ENCODE measurements around the gene TMEM108. TPM values are rescaled to one million over a fixed set of nuclear protein-coding genes. Genes with fewer than 3 reads are reported as not detected.

Gene TMEM108
- polyA plus RNA-seq, 1 of the 3 experiments (the other 2 are of a cell fraction): 8.6 TPM

DNA sequence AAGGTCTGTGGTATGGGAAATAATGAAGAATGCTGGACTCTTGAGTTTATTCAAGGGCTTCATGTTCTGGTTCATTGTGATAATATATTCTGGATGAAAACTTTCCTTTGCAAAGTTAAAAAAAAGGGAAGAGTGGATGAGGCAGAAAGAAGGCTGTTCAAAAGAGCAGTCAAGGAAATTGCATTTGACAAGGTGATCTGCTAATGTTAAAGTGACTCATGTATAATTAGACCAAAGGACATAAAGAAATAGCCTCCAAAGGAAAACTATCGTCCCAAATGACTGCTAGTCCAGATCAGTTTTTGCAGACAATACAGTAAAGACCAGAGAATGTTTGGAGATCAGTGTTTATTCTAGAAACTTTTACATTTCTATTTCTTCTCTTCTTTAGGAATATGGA is 9.8 kb downstream of the TMEM108 start:
- H3K36me3 ChIP-seq (replicated peaks in 1 of 2; ENCODE audit: control insufficient read depth in 1 of 2, insufficient read depth in 2 of 2, low read length in 1 of 2): peaks cover 0 to 11% of the 10 kb centered on the region in 2 experiments
- H3K27ac ChIP-seq (ENCODE audit: low read depth in 2 of 2, low read length in 1 of 2): peak overlapping the region; percentile 40 to 79; a peak in 3 of 4 replicates
- ChIA-PET CTCF (interaction anchor here (0.9 to 3.0 kb wide), 2 partner anchors 35 to 329 kb away, joined by 3 to 7 read pairs; no protein-coding TSS in a partner anchor), POLR2A (no interaction called here)
- no peaks in the 10 kb centered on the region for H3K9me3 ChIP-seq
- peaks cover 14 to 23% of the 10 kb centered on the region in 2 experiments; a peak in 3 of 4 replicates for H3K4me1 ChIP-seq (ENCODE audit: control insufficient read depth in 1 of 2, insufficient read depth in 2 of 2, low read depth in 1 of 2, low read length in 1 of 2)
- whole genome bisulfite sequencing (ENCODE audit: low lambda C conversion rate): 8% methylated on average over 1 of the region's 1 CpG
- no peaks in the 10 kb centered on the region for H4K20me1 ChIP-seq (ENCODE audit: insufficient read depth)
- TF ChIP-seq, protein P1, sequence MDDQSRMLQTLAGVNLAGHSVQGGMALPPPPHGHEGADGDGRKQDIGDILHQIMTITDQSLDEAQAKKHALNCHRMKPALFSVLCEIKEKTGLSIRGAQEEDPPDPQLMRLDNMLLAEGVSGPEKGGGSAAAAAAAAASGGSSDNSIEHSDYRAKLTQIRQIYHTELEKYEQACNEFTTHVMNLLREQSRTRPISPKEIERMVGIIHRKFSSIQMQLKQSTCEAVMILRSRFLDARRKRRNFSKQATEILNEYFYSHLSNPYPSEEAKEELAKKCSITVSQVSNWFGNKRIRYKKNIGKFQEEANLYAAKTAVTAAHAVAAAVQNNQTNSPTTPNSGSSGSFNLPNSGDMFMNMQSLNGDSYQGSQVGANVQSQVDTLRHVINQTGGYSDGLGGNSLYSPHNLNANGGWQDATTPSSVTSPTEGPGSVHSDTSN (IDR thresholded peaks at IDR 0.05): peak; percentile 84
- TF ChIP-seq MEF2A (IDR thresholded peaks at IDR 0.05; ENCODE audit: borderline replicate concordance, low read depth) (no peak), EZH2phosphoT487 (IDR thresholded peaks at IDR 0.05; ENCODE audit: borderline replicate concordance, low read depth) (no peak), GABPA (IDR thresholded peaks at IDR 0.05; ENCODE audit: low read depth) (no peak), FOSL2 (IDR thresholded peaks at IDR 0.05; ENCODE audit: borderline replicate concordance, low read depth) (peak; percentile 28; the same call in 1 of the 2 replicates), RCOR1 (IDR thresholded peaks at IDR 0.05; ENCODE audit: low read length) (no peak), TCF12 (IDR thresholded peaks at IDR 0.05) (peak; percentile 55), EP300 (IDR thresholded peaks at IDR 0.05; ENCODE audit: borderline replicate concordance in 1 of 2, low read depth in 1 of 2, low read length in 1 of 2) (peak in 1 of 2 experiments; percentile 23; a peak in 1 of 4 replicates), GATA2 (CRISPR knock-in tag; IDR thresholded peaks at IDR 0.05) (no peak), CHD2 (IDR thresholded peaks at IDR 0.05; ENCODE audit: low read length, partially characterized antibody) (no peak), YY1 (IDR thresholded peaks at IDR 0.05; ENCODE audit: low read depth) (no peak), SMC3 (IDR thresholded peaks at IDR 0.05; ENCODE audit: low read depth, low read length) (no peak), JUND (IDR thresholded peaks at IDR 0.05) (peak; percentile 40; the same call in 1 of the 2 replicates), TAF1 (IDR thresholded peaks at IDR 0.05; ENCODE audit: borderline replicate concordance, low read depth, low read length) (no peak), FOXM1 (IDR thresholded peaks at IDR 0.05; ENCODE audit: low read depth) (no peak)
- TF ChIP-seq, protein P2, sequence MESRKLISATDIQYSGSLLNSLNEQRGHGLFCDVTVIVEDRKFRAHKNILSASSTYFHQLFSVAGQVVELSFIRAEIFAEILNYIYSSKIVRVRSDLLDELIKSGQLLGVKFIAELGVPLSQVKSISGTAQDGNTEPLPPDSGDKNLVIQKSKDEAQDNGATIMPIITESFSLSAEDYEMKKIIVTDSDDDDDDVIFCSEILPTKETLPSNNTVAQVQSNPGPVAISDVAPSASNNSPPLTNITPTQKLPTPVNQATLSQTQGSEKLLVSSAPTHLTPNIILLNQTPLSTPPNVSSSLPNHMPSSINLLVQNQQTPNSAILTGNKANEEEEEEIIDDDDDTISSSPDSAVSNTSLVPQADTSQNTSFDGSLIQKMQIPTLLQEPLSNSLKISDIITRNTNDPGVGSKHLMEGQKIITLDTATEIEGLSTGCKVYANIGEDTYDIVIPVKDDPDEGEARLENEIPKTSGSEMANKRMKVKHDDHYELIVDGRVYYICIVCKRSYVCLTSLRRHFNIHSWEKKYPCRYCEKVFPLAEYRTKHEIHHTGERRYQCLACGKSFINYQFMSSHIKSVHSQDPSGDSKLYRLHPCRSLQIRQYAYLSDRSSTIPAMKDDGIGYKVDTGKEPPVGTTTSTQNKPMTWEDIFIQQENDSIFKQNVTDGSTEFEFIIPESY (IDR thresholded peaks at IDR 0.05; ENCODE audit: borderline replicate concordance, low read depth): no peak
- TF ChIP-seq, protein P3, sequence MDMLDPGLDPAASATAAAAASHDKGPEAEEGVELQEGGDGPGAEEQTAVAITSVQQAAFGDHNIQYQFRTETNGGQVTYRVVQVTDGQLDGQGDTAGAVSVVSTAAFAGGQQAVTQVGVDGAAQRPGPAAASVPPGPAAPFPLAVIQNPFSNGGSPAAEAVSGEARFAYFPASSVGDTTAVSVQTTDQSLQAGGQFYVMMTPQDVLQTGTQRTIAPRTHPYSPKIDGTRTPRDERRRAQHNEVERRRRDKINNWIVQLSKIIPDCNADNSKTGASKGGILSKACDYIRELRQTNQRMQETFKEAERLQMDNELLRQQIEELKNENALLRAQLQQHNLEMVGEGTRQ (IDR thresholded peaks at IDR 0.05; ENCODE audit: borderline replicate concordance, low read depth, low read length): no peak
- TF ChIP-seq, protein P4, sequence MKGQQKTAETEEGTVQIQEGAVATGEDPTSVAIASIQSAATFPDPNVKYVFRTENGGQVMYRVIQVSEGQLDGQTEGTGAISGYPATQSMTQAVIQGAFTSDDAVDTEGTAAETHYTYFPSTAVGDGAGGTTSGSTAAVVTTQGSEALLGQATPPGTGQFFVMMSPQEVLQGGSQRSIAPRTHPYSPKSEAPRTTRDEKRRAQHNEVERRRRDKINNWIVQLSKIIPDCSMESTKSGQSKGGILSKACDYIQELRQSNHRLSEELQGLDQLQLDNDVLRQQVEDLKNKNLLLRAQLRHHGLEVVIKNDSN (IDR thresholded peaks at IDR 0.05; ENCODE audit: borderline replicate concordance, low read depth): no peak
- TF ChIP-seq, protein P5, sequence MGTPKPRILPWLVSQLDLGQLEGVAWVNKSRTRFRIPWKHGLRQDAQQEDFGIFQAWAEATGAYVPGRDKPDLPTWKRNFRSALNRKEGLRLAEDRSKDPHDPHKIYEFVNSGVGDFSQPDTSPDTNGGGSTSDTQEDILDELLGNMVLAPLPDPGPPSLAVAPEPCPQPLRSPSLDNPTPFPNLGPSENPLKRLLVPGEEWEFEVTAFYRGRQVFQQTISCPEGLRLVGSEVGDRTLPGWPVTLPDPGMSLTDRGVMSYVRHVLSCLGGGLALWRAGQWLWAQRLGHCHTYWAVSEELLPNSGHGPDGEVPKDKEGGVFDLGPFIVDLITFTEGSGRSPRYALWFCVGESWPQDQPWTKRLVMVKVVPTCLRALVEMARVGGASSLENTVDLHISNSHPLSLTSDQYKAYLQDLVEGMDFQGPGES (IDR thresholded peaks at IDR 0.05; ENCODE audit: low read depth, low read length): no peak
- no peak overlapping the region for H2AFZ ChIP-seq (ENCODE audit: low read depth)
- DNase-seq: no peak
- H3K79me2 ChIP-seq (ENCODE audit: insufficient read depth): no peaks in the 10 kb centered on the region
- H3F3A ChIP-seq (replicated peaks; ENCODE audit: insufficient read depth): peaks cover 5% of the 10 kb centered on the region
- no peaks in the 10 kb centered on the region for H3K9me2 ChIP-seq
- H3K4me3 ChIP-seq (ENCODE audit: low read depth in 2 of 2, low read length in 1 of 2): no peak overlapping the region
- peak overlapping the region; percentile 66 for H3K4me2 ChIP-seq
- no peaks in the 10 kb centered on the region for H3K27me3 ChIP-seq (ENCODE audit: insufficient read depth)
- no peak overlapping the region for H3K9ac ChIP-seq

All from SK-N-SH (cell line).